ENCODE measurements around the gene PPP1R1B.
"Not testable (repeated sequence)": the region's sequence is repeated elsewhere in the genome, so short reads cannot be mapped to it uniquely, and the experiment has no call there.

PPP1R1B gene

GRCh38 chr17:39626171-39627046 lies at the start of gene PPP1R1B:
Gene PPP1R1B, plus strand, starts transcription at chr17:39626952. Its CDS starts 441 bp downstream, at chr17:39627393.
- DNase-seq (ENCODE audit: low read depth in 2 of 2) = no peak

DNA sequence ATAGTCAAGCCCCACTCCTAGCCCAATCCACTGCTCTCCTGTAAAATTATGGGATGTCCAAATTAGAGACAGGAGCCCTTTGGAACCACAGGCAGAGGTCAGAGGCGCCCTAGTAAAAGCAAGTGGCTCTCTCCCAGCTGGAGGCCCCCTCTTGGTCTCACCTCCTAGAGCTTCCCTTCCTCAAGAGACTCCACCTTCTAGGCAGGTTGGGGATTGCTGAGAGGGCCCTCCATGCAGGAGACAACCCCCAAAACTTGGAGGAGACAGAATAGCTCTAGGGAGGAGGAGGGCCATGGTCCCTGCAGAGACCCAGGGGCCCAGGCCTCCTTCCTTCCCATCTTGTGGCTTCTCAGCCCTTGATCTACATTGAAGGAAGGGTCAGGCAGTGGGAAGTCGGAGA lies 48.5 kb upstream of the PPP1R1B start:
- no peak for DNase-seq (ENCODE audit: low read depth in 2 of 2)

DNA sequence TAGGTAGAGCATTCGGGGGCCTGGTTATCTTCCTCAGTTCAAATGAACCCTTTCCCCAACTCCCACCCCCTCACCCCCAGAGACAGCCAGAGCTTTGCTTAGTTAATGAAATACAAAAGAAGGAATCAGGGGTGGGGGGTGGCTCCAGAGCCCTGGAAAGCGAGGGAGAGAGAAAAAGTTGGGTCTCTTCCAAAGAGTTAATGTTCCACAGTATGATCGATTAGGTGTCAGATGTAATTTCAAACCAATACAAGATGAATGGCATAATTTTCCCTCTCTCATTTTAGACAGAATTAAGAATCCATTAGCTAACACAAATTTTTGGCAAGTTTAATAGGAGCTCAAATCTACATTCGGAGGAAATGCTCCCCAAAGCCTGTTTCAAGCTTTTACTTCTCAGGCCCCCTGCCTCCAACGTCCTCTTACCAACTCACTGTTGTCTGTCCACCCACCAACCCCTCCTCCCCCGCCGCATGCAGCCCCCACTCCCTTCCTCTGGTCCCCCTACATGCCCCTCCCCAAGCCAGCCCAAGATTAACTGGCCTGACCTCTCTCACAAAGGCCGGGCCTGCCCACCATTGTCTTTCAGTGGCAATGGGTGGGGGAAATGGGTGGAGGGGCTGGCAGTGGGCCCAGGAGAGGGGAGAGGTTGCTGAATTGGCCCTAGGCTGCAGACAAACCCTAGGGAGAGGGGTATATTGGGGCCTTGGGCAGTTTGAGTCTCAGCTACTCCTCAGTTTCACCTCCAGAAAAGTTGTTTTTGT lies 47.3 kb upstream of the PPP1R1B start:
- DNase-seq (ENCODE audit: low read depth in 2 of 2) = no peak

GRCh38 chr17:39580082-39580468 lies 46.7 kb upstream of the PPP1R1B start:
- DNase-seq (ENCODE audit: low read depth in 2 of 2) = no peak

GRCh38 chr17:39581071-39581758 lies 45.5 kb upstream of the PPP1R1B start:
- DNase-seq (ENCODE audit: low read depth in 2 of 2) = no peak

DNA sequence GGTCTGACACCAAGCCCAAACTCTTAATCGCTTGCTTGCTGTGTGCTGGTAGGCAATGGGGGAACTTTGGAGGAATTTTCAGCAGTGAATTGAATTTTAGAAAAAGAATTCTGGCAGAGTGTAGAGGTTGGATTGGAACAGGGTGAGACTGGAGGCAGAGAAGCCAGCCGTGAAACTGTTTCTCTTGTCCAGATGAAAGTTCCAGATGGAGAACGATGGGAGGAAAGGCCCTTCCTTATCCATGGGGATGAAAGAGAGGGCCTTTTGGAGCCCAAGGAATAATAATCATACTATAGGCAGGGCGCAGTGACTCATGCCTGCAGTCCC lies 45.0 kb upstream of the PPP1R1B start:
- no peak for DNase-seq (ENCODE audit: low read depth in 2 of 2)

DNA sequence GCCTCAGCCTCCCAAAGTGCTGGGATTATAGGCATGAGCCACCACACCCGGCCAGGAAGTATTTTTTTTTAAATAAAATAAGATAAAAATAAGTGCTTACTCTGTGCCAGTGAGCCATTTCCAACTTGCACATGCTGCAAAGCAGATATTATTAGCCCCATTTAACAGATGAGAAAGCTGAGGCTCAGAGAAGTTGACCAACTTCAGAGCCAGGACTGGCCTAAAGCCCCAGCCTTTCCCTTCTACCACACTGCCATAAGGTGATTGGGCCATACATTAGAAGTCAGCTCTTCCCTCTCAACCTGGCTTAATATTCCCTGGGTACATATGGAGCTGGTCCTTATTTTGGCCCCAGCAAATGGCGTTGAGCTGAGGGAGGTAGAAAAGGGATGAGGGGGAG lies 44.1 kb upstream of the PPP1R1B start:
- no peak for DNase-seq (ENCODE audit: low read depth in 2 of 2)

DNA sequence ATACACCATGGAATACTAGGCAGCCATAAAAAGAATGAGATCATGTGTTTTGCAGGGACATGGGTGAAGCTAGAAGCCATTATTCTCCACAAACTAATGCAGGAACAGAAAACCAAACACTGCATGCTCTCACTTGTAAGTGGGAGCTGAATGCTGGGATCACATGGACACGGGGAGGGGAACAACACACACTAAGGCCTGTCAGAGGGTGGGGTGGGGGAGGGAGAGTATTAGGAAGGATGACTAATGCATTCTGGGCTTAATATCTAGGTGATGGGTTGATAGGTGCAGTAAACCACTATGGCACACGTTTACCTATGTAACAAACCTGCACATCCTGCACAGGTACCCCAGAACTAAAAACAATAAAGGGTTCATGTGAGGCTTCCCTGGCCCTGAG lies 36.6 kb upstream of the PPP1R1B start:
- DNase-seq (ENCODE audit: low read depth in 2 of 2) = not testable (repeated sequence)

DNA sequence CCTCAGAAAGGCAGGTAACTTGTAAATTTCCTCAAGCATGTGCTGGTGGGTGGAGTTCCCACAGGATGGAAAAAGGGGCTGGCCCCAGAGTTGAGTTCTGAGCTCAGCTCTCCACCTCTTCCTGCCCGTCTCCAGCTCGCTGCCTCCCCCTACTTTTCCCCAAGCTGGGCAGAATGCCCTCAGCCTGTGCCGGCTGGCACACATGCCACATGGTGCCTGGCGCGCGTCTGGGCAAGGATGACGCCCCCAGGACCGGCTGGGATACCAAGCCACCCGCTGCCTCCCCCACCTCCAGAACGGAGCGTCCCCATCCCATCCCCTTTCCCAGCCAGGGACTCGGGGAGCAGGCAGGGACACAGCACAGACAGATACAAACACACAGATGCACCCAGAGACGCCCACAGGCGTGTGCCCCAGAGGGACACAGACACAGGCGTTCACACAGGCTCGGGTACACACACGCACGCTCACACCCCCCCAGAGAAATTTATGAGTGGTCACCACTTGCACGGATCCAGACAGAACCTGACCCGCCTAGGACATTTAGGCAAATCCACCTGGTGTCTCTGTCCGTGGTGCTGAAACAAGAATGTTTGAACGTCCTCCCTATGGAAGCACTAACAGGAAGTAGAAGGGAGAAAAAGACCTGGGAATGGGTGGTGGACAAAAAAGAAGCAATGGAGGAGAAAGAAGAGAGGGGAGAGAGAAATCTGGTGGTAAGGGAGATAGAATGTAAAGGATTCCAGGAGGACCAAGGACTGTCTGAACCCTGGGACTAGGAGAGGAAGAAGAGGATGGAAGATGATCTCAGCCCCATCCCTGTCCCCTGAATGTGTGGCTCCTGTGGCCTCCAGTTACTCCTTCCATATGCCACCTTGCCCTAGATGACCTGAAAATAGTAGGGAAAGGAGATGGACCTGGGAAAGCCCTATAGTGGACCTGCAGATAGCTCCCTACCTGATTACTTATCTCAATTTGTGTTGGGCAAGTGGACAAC lies 34.5 kb upstream of the PPP1R1B start:
- no peak for DNase-seq (ENCODE audit: low read depth in 2 of 2)

DNA sequence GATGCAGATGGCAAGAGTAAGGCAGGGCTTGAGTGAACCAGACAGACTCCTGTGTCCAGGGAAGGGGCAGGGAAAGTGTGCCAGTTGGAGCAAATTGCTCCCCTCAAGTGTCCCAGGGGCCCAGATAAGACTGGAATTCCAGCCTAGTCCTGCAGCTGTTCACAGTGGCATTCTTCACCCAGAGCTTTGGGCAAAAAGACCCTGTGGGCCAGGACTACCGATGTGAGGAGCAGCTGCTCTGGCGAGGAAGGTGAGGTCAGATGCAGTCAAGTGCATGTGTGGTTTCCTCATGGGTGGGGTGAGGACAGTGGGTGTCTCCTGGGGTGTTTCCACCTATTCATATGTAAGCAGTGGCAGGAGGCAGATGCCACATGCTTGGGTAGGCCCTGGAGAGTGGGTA lies 33.4 kb upstream of the PPP1R1B start:
- no peak for DNase-seq (ENCODE audit: low read depth in 2 of 2)

GRCh38 chr17:39595294-39595693 lies 31.5 kb upstream of the PPP1R1B start:
- DNase-seq (ENCODE audit: low read depth in 2 of 2) = no peak

- no peak for DNase-seq (ENCODE audit: low read depth in 2 of 2)
Measured at GRCh38 chr17:39595928-39596510, 30.7 kb upstream of the PPP1R1B start.

GRCh38 chr17:39596543-39597267 lies 30.0 kb upstream of the PPP1R1B start:
- DNase-seq (ENCODE audit: low read depth in 2 of 2) = no peak

DNA sequence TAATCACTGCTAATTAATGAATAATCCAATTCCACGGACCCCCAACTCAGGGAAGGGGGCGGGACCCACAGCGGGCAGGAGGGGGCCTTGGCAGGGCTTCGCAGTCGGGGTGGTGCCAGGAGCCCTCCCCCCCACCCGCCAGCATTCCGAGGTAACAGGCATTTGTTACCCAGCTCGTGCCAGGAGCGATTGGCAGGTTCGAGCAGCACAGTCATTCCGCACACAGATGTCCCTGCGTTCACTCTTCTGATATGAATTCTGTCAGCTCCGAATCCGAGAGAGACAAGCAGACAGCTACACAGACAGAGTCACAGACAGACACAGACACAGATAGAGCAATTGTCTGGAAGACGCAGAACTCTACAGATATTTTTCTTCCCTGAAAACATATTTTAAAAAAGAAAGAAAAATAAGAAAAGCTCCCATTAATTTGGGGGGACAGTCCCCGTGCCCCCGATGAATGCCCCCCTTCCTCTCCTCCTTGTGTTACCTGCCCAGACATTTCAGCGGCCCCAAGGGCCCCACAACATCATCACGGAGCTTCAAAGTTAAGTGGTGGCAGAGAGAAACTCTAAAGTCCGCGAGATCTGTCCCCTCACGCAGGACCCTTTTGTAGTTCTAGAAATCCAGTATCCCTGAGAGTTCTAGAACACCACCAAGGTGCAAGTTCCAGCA lies 29.2 kb upstream of the PPP1R1B start:
- no peak for DNase-seq (ENCODE audit: low read depth in 2 of 2)

DNA sequence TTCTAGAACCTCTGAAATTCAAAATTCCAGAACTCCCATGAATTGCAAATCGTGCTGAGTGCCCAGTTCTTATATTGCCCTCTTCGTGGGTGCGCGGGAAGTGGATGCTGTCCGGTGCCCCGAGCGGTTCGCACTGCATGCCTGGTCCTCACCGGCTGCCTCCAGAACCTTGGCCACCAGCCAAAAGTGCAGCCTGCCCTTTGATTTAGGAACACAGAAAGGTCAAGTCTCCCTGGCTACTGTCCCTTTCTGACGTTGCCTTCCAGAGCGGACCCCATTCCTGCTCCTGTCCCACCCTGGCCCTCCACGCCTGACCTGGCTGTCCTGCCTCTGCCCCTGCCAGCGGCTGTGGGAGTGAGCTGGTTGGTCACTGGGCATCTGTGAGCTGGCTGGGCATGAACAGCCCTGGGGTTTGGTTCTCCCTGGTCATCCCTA lies 28.7 kb upstream of the PPP1R1B start:
- DNase-seq (ENCODE audit: low read depth in 2 of 2) = no peak

DNA sequence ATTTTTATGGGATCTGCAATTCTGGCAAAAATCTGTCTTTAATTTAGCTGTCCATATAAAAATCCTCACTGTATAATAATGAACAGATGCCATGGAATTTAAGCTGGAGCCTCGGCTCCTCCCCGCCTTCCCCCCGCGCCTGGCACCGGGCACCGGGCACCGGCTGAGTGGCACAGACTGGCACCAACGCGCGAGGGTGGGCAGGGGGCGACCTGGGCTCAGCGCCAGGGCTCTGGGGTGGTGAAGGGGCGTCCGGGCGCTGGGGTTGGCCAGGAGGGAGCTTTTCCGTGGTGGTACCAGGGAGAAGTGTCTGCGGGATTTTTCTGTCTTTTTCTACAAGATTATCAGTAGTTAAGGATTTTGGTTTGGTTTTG lies 28.1 kb upstream of the PPP1R1B start:
- DNase-seq (ENCODE audit: low read depth in 2 of 2) = no peak

DNA sequence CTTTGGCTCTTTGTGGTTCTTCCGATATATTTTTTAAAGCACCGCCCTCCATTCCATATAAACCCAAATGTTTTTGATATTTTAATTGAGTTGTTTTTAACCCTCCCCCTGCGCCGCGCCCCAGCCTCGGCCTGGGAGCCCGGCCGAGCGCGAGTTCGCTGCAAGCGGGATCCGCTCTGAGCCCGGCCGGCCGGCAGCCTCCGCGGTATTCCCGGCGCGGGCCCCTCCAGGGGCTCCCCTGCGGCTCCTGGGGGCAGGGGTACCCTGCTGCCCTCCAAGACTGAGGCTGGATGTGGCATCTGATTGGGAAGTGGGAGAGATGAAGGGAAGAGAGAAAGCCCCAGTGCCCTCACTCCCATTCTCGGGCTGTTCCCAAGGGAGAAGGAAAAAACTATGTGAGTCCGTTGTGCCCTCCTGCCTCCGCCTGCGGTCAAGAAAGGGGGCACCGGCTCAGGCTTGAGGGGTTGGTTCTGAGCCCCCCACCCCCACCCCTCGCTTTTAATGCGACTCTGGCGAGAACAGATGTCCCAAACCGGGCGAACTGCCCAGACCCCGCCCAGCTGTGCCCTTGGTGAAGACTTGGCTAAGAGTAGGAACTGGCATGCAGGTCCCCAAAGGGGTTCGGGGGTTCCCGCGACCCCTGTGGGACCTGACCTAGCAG lies 27.6 kb upstream of the PPP1R1B start:
- no peak for DNase-seq (ENCODE audit: low read depth in 2 of 2)

DNA sequence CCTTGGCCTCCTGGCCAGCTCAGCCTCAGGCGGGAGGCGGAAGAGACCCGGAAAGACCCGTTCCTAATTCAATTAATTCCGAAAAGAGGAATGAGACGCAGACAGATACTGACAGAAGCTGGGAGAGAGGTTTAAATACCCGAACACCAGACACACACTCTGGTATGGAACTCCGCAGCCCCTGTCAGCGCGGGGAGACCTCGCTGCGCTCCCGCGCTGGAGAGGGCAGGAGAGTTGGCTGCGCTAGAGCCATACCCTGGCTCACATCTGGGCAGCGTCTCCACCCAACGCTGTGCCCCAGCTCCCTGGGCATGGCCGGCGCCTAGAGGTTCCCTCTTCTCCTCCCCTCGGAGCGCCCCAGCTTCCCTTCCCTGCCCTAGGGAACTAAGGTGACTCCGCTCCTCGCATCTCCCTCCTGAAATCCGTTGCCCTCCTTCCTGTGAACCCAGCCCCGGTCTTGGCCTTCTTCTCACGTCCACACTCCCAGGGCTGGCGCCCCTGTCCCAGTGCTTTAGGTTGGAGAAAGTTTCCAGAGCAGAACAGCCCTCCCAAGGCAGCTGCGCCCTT lies 27.0 kb upstream of the PPP1R1B start:
- no peak for DNase-seq (ENCODE audit: low read depth in 2 of 2)

Data from stimulated activated CD4-positive, alpha-beta T cell treated with anti-CD3 and anti-CD28 coated beads, Interleukin-15, amount 100 ng/mL, for 48 hours (primary cell).